Peyer's patch (tissue), 4 donors: ENCODE data around the gene PLCL2.

Experiments used
- POLR2A ChIP-seq, 2 donors: fragments of 450-650 bp; IDR thresholded peaks; one replicate each; pipeline ENCODE4 v1.5.1; 2017; ENCODE audit warnings: antibody characterized with exemption in 2 of 2, mild to moderate bottlenecking in 2 of 2, moderate library complexity in 2 of 2
- TF ChIP-seq, protein P1 (sequence below), 6 experiments: fragments of 450-650 bp in 4 of 6; fragments of 200-600 bp in 2 of 6; sonication (generic) in 1 of 6; IDR thresholded peaks; one replicate each; pipeline ENCODE4 v1.5.1; 2017 to 2019; ENCODE audit warnings: antibody characterized with exemption in 6 of 6, mild to moderate bottlenecking in 3 of 6, moderate library complexity in 1 of 6

DNA sequence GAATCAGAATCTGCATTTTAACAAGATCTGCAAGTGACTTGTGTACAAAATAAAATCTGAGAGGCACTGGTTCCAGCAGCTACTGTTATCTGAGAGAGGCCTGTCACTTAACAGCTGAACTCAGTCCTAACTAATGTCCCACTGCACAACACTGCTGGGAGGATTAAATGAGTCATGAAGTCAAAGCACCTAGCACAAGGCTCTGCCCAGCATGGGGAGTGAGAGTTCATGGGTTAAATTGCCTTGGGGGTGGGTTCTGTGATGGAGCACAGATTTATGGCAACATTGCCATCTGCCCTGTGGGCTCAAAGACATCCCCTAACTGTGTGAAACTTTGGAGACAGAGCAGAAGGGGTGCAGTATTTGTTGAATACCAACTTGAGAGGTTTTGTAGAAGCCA, 250.9 kb downstream of the PLCL2 start:
- TF ChIP-seq, protein P1, sequence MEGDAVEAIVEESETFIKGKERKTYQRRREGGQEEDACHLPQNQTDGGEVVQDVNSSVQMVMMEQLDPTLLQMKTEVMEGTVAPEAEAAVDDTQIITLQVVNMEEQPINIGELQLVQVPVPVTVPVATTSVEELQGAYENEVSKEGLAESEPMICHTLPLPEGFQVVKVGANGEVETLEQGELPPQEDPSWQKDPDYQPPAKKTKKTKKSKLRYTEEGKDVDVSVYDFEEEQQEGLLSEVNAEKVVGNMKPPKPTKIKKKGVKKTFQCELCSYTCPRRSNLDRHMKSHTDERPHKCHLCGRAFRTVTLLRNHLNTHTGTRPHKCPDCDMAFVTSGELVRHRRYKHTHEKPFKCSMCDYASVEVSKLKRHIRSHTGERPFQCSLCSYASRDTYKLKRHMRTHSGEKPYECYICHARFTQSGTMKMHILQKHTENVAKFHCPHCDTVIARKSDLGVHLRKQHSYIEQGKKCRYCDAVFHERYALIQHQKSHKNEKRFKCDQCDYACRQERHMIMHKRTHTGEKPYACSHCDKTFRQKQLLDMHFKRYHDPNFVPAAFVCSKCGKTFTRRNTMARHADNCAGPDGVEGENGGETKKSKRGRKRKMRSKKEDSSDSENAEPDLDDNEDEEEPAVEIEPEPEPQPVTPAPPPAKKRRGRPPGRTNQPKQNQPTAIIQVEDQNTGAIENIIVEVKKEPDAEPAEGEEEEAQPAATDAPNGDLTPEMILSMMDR (IDR thresholded peaks at IDR 0.05): no peak
- TF ChIP-seq POLR2A (IDR thresholded peaks at IDR 0.05): no peak
